Stimulated activated naive B cell treated with anti-CD40 and anti-IgM and Interleukin-4, amounts not matched to agents 10 μg/mL and 1 μg/mL and 100 μg/mL, for 72 hours (primary cell): Measurements from ENCODE around the gene TRIP10.
"Not testable (repeated sequence)": the region's sequence is repeated elsewhere in the genome, so short reads cannot be mapped to it uniquely, and the experiment has no call there.

Experiments
- ATAC-seq, 2 donors: fragments of 150-1000 bp; cut with Tn5 transposase; replicated peaks; 2 replicates each; pipeline ENCODE4 v1.10.0; 2021; ENCODE audit warnings: moderate library complexity in 1 of 2
- DNase-seq: peaks from one replicate; pipeline ENCODE4 v3.0.0; 2021
- H3K27ac Mint-ChIP-seq: one replicate; pipeline ENCODE4 v1.8.0; 2022; ENCODE audit warnings: mild to moderate bottlenecking, mixed read lengths
- H3K27me3 Mint-ChIP-seq, 2 donors: one replicate each; pipeline ENCODE4 v1.8.0; 2022; ENCODE audit warnings: mixed read lengths in 2 of 2
- H3K36me3 Mint-ChIP-seq, 2 donors: one replicate each; pipeline ENCODE4 v1.8.0; 2022; ENCODE audit warnings: mixed read lengths in 2 of 2, mild to moderate bottlenecking in 1 of 2
- H3K4me1 Mint-ChIP-seq, 2 donors: one replicate each; pipeline ENCODE4 v1.8.0; 2022; ENCODE audit warnings: mixed read lengths in 2 of 2, mild to moderate bottlenecking in 1 of 2
- H3K4me3 Mint-ChIP-seq, 2 donors: one replicate each; pipeline ENCODE4 v1.8.0; 2022; ENCODE audit warnings: mild to moderate bottlenecking in 2 of 2, mixed read lengths in 2 of 2, moderate library complexity in 1 of 2
- H3K9me3 Mint-ChIP-seq, 2 donors: one replicate each; pipeline ENCODE4 v1.8.0; 2022; ENCODE audit warnings: mixed read lengths in 2 of 2, mild to moderate bottlenecking in 1 of 2

The TRIP10 gene

DNA sequence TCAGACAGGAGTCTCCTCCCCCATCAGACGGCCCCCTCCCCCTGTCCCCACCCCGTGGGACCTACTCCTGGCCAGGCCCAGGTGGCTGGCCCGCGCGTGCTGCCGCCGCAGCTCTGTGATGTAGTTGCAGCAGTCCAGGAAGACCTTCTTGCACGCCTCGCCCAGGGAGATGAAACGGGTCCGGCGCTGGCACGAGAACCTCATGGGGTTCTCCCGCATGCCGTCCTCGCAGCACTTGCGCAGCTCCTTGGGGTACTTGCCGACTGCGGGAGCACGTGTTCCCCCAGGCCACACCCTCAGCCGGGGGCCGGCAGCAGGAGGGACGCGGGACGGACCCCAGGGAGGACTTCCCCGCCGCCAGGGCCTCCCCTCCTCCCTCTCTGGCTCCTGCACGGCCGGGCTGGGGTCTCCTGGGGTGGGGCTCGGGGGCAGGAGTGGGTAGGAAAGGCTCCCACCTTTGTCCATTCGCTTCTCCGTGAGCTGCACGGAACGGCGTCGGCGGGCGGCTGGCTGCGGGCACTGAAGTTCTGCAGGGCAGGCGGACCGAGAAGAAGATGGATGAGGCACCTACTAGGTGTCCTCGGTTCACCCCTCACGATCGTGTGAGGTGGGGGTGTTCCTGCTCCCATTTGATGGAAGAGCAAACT is 32.3 kb upstream of the TRIP10 start:
- Mint-ChIP-seq H3K27me3 (peaks cover 37 to 39% of the 10 kb centered on the region in 2 donors), H3K4me3 (no peak overlapping the region), H3K9me3 (no peaks in the 10 kb centered on the region), H3K27ac (no peak overlapping the region), H3K4me1 (peaks cover 6 to 9% of the 10 kb centered on the region in 2 donors), H3K36me3 (no peaks in the 10 kb centered on the region)
- ATAC-seq (no peak), DNase-seq (no peak)

DNA sequence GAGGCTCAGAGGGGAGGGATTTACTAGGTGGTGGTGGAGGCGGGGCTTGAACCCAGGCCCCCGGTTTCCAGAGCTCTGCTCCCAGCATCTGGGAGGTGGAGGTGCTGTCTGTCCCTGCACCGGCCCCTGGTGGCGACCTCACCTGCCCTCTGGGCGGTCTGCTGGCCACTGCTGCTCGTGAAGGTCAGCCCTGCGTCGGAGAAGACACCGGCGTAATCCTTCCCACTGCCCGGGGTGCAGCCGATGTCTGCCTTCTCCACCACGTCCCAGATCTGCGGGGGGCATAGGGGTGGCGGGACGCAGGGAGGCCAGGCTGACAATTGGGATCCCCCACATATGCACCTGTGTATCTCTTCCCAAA is 31.8 kb upstream of the TRIP10 start:
- ATAC-seq (no peak), DNase-seq (no peak)
- no peak overlapping the region for H3K27ac Mint-ChIP-seq
- no peaks in the 10 kb centered on the region for H3K9me3 Mint-ChIP-seq
- no peak overlapping the region for H3K4me3 Mint-ChIP-seq
- peaks cover 6 to 9% of the 10 kb centered on the region in 2 donors for H3K4me1 Mint-ChIP-seq
- no peaks in the 10 kb centered on the region for H3K36me3 Mint-ChIP-seq
- peaks cover 37% of the 10 kb centered on the region in 2 donors for H3K27me3 Mint-ChIP-seq

GRCh38 chr19:6708346-6708745 is 31.1 kb upstream of the TRIP10 start:
- Mint-ChIP-seq H3K27me3 (peaks cover 37% of the 10 kb centered on the region in 2 donors), H3K27ac (no peak overlapping the region), H3K9me3 (no peaks in the 10 kb centered on the region), H3K4me3 (no peak overlapping the region), H3K36me3 (no peaks in the 10 kb centered on the region), H3K4me1 (peaks cover 6 to 9% of the 10 kb centered on the region in 2 donors)
- no peak for ATAC-seq
- no peak for DNase-seq

- not testable (repeated sequence) for DNase-seq, H3K36me3 Mint-ChIP-seq, H3K4me3 Mint-ChIP-seq, H3K4me1 Mint-ChIP-seq, H3K27ac Mint-ChIP-seq, H3K9me3 Mint-ChIP-seq, ATAC-seq
- peaks cover 37% of the 10 kb centered on the region in 2 donors for H3K27me3 Mint-ChIP-seq
Observed at GRCh38 chr19:6708913-6709312, 30.6 kb upstream of the TRIP10 start.

- Mint-ChIP-seq H3K9me3 (no peaks in the 10 kb centered on the region), H3K36me3 (no peaks in the 10 kb centered on the region), H3K27me3 (peaks cover 37% of the 10 kb centered on the region in 2 donors), H3K4me3 (no peak overlapping the region), H3K4me1 (peaks cover 6 to 9% of the 10 kb centered on the region in 2 donors), H3K27ac (no peak overlapping the region)
- DNase-seq (no peak), ATAC-seq (no peak)
Observed at GRCh38 chr19:6709549-6709948, 29.9 kb upstream of the TRIP10 start.

GRCh38 chr19:6710273-6711077 is 29.0 kb upstream of the TRIP10 start:
- peaks cover 6 to 9% of the 10 kb centered on the region in 2 donors for H3K4me1 Mint-ChIP-seq
- no peak overlapping the region for H3K4me3 Mint-ChIP-seq
- H3K27me3 Mint-ChIP-seq: peaks cover 37% of the 10 kb centered on the region in 2 donors
- H3K36me3 Mint-ChIP-seq: no peaks in the 10 kb centered on the region
- no peaks in the 10 kb centered on the region for H3K9me3 Mint-ChIP-seq
- H3K27ac Mint-ChIP-seq: peak overlapping the region; percentile 3
- ATAC-seq (peak; percentile 38 to 48), DNase-seq (no peak)

DNA sequence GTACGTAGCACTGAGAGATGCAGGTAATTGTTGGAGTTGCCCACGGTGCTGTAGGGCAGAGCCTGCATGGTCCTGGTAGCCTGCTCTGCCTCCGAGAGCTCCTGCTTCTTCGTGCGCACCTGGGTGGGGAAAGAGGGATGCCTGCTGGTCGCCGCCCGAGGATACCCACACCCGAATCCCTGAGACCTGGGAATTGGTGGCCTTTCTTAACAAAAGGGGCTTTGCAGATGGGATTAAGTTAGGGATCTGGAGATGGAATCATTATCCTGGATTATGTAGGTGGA is 28.5 kb upstream of the TRIP10 start:
- no peak overlapping the region for H3K4me3 Mint-ChIP-seq
- ATAC-seq: no peak
- H3K27me3 Mint-ChIP-seq: peaks cover 37% of the 10 kb centered on the region in 2 donors
- DNase-seq: no peak
- no peak overlapping the region for H3K27ac Mint-ChIP-seq
- H3K4me1 Mint-ChIP-seq: peaks cover 6 to 9% of the 10 kb centered on the region in 2 donors
- H3K36me3 Mint-ChIP-seq: no peaks in the 10 kb centered on the region
- H3K9me3 Mint-ChIP-seq: no peaks in the 10 kb centered on the region

DNA sequence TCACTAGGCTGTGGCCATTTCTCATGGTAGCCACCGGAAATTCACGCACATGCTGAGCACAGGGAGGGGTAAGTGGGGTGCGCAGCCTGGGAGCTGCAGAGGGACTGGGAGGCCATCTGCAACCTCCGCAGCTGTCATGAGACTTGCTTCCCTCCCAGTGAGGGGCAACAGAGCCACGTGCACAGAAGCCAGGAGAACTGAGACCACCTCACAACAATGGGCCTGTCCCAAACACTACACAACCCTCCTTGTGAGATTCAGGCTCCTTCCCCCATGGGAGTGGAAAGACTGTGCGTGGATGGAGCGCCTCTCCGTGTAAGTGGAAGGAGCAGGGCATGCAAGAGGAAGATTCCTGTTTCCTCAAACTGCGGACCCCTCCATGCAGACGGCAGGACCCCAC is 27.9 kb upstream of the TRIP10 start:
- ATAC-seq (no peak), DNase-seq (no peak)
- Mint-ChIP-seq H3K36me3 (no peaks in the 10 kb centered on the region), H3K4me3 (no peak overlapping the region), H3K27ac (no peak overlapping the region), H3K4me1 (peaks cover 6 to 9% of the 10 kb centered on the region in 2 donors), H3K9me3 (no peaks in the 10 kb centered on the region), H3K27me3 (peaks cover 37% of the 10 kb centered on the region in 2 donors)

DNA sequence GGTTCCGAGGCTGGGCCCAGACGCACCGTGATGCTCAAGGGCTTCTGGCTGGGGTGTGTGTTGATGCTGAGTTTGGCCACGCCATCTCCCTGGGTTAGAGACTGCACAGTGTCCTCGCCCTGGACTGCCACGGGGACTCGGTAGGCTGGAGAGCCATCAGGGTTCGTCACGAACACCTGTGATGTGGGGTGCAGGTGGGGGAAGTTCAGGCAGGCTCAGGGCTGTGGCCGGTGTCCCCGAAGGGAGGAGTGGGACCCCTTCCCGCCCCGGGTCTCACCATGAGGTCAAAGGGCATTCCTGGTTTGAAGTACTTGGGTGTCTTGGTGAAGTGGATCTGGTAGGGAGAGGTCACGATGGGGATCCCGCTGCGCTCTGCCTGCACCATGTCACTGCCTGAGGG is 27.2 kb upstream of the TRIP10 start:
- no peak for DNase-seq
- H3K36me3 Mint-ChIP-seq: no peaks in the 10 kb centered on the region
- H3K27ac Mint-ChIP-seq: no peak overlapping the region
- no peak for ATAC-seq
- peaks cover 0 to under 1% of the 10 kb centered on the region in 2 donors for H3K9me3 Mint-ChIP-seq
- peaks cover 37 to 39% of the 10 kb centered on the region in 2 donors for H3K27me3 Mint-ChIP-seq
- peaks cover 8 to 11% of the 10 kb centered on the region in 2 donors for H3K4me1 Mint-ChIP-seq
- H3K4me3 Mint-ChIP-seq: no peak overlapping the region

DNA sequence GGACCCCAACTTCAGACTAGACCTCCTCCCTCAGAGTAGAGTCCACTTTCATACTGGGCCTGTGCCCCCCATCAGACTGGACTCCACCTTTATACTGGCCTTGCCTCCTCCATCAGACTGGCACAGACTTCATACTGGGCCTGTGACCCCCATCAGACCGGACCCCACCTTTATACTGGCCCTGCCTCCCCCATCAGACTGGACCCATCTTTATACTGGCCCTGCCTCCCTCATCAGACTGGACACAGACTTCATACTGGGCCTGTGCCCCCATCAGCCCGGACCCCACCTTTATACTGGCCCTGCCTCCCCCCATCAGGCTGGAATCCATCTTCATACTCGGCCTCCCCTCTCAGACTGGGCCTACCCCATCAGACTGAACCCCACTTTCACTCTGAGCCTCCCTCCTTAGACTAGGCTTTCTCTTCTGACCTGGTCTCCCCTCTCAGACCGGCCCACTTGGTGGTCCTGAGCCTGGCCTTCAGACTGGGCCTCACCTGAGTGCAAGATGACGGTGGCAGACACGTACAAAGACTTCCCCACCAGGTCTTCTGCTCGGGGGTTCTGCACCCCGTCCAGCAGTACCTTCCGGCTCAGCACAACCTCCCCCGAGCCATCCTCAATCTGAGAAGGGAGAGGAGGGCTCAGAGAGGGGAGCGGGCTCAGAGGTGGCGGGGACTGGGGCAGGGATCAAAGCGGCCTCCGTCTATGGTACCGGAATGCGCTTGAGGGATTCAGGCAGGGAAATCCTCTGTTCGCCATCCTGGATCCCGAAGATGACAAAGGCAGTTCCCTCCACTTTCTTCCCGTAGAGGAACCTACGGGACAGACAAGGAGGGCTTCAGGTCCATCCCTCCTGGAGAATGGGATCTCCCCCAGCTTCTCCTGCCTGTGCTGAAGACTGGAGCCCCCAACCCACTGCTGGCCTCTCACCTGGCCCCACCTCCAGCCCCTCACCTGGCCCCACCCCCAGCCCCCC is 26.5 kb upstream of the TRIP10 start:
- DNase-seq (no peak), ATAC-seq (no peak)
- peaks cover 15 to 18% of the 10 kb centered on the region in 2 donors for H3K4me1 Mint-ChIP-seq
- H3K27me3 Mint-ChIP-seq: peaks cover 34 to 42% of the 10 kb centered on the region in 2 donors
- peaks cover 4 to 5% of the 10 kb centered on the region in 2 donors for H3K9me3 Mint-ChIP-seq
- H3K4me3 Mint-ChIP-seq: no peak overlapping the region
- H3K27ac Mint-ChIP-seq: no peak overlapping the region
- no peaks in the 10 kb centered on the region for H3K36me3 Mint-ChIP-seq

DNA sequence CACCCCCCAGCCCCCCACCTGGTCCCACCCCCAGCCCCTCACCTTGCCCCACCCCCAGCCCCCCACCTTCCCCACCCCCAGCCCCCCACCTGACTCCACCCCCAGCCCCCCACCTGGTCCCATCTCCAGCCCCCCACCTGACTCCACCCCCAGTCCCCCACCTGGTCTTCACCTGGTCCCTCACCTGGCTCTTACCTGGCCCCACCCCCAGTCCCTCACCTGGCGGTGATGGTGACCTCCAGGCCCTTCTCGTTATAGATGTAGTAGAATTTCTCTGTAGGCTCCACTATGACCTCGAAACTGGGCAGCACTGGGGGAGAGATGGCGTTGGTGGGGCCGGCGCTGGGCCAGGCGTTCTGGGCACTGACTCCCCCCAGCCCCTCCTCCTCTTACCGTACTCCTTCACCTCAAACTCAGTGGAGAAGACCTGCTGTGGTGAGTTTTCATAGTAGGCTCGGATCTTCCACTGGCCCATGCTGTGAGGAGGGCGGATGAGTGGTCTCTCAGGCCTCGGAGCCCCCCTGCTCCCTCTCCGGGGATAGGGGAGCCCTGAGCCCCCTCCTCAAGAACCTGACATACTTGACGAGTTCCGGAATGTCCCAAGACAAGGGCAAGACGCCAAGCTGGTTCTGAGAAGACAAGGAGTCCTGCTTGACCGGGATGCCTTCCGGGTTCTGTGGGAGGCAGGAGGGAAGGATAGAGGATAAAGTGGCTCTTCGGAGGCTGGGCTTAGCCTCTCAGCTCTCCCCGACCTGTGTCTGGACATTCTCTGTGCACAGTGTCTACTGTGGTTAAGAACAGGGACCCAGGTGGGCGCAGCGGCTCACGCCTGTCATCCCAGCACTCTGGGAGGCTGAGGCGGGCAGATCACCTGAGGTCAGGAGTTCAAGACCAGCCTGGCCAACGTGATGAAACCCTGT is 25.4 kb upstream of the TRIP10 start:
- Mint-ChIP-seq H3K27ac (no peak overlapping the region), H3K36me3 (no peaks in the 10 kb centered on the region), H3K9me3 (peaks cover 4 to 5% of the 10 kb centered on the region in 2 donors), H3K4me3 (no peak overlapping the region), H3K27me3 (peaks cover 24 to 32% of the 10 kb centered on the region in 2 donors), H3K4me1 (peaks cover 15 to 23% of the 10 kb centered on the region in 2 donors)
- DNase-seq: no peak
- no peak for ATAC-seq

- Mint-ChIP-seq H3K9me3 (peaks cover 4 to 5% of the 10 kb centered on the region in 2 donors), H3K27ac (no peak overlapping the region), H3K4me3 (no peak overlapping the region), H3K4me1 (peaks cover 16 to 25% of the 10 kb centered on the region in 2 donors), H3K36me3 (no peaks in the 10 kb centered on the region), H3K27me3 (peaks cover 15 to 22% of the 10 kb centered on the region in 2 donors)
- ATAC-seq (no peak), DNase-seq (no peak)
Observed at GRCh38 chr19:6714749-6715555, 24.5 kb upstream of the TRIP10 start.

DNA sequence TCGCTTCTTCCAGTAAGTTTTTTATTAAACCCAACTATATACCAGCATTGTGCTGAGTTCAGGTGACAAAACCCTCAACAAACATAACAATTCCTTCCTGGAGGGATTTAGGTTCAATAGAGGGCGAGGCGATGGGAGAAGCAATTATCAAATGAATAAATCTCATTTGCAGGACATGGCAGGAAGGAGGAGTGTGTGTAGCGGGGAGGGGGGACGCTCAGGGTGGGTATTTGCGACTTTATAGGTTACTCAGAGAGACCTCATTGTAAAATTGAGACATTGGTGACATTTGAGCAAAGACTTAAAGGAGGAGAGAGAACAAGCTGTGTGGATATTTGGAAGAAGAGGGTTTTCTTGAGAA is 22.9 kb upstream of the TRIP10 start:
- no peaks in the 10 kb centered on the region for H3K36me3 Mint-ChIP-seq
- H3K4me3 Mint-ChIP-seq: no peak overlapping the region
- peaks cover 19 to 32% of the 10 kb centered on the region in 2 donors for H3K4me1 Mint-ChIP-seq
- DNase-seq: no peak
- no peak for ATAC-seq
- no peak overlapping the region for H3K27ac Mint-ChIP-seq
- H3K27me3 Mint-ChIP-seq: peaks cover 0 to 10% of the 10 kb centered on the region in 2 donors
- peaks cover 4 to 5% of the 10 kb centered on the region in 2 donors for H3K9me3 Mint-ChIP-seq
